Embryonic facial prominence (tissue), 1 donor: ENCODE results near the gene GPR150.

Source experiments
- DNase-seq: peaks from one replicate; pipeline ENCODE4 v3.0.0-alpha.2; 2016; ENCODE audit errors: extremely low spot score

GPR150 gene

DNA sequence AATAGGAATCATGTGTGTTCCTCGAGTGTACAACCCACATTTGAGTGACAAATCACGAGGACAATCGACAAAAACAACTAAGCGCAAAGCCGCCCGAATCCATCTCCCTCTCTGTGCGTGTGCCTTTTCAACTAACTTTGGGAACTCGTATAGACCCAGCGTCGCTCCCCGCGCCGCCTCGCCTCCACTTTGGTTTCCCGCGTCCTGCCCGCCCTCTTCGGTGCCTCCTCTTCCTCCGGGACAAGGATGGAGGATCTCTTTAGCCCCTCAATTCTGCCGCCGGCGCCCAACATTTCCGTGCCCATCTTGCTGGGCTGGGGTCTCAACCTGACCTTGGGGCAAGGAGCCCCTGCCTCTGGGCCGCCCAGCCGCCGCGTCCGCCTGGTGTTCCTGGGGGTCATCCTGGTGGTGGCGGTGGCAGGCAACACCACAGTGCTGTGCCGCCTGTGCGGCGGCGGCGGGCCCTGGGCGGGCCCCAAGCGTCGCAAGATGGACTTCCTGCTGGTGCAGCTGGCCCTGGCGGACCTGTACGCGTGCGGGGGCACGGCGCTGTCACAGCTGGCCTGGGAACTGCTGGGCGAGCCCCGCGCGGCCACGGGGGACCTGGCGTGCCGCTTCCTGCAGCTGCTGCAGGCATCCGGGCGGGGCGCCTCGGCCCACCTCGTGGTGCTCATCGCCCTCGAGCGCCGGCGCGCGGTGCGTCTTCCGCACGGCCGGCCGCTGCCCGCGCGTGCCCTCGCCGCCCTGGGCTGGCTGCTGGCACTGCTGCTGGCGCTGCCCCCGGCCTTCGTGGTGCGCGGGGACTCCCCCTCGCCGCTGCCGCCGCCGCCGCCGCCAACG lies at the start of gene GPR150:
Gene GPR150 (plus strand): TSS at position 58 of the 840 bp plus-strand sequence. CDS start 189 bp downstream, at position 247.
- DNase-seq, result no peak

DNA sequence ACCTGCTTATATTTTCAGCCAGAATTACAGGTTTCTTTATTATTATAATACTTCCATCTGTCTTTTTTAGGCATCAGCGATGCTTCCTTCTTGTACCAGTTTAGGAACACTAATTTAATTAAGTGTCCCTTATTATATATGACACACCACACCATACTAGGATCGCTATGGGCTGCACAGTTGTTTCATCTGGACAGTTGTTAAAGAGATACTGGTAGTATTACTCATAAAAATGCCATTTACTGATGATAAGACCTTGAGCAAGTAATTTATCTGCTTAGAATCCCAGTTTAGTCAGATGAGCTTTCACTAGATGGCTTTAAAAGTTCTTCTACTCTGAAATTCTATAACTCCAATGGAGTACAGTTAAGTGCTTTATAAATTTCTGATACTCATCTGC lies 47.9 kb upstream of the GPR150 start:
- DNase-seq, result no peak

DNA sequence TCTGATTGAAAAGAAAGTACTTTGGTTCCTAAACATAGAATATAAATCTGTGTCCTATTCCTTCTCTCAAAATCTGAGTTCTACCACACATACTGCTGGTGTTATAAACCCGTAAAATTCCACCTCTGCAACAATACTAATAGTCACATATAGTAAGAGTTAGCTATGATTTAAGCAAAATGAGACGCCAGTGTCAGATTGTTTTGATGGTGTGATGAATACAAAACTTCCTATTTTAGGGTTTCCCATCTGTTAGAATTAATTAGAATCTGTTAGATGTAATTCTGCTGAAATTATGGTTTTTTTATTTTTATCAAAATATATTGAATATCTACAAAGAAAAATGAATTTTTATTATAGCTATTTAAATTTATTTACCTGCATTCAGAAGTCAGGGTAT lies 38.3 kb upstream of the GPR150 start:
- no peak for DNase-seq

DNA sequence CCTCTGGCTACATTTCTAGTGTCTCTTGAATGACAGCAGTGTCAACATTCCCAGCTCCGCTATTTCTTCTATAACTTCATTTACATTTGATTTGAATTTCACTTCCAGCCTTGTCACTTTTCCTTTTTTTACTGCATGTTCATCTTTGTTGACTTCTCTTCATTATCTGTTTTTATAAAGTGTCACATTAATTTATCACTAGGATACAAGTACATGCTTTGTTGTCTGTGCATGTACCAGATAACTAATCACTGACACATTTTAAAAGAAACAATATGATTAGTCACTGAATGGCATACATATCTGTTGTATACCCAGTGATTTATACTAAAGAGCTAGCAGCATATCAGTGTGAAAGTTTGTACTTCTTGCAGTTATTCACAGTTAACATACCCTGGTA lies 35.9 kb upstream of the GPR150 start:
- DNase-seq, result no peak

DNA sequence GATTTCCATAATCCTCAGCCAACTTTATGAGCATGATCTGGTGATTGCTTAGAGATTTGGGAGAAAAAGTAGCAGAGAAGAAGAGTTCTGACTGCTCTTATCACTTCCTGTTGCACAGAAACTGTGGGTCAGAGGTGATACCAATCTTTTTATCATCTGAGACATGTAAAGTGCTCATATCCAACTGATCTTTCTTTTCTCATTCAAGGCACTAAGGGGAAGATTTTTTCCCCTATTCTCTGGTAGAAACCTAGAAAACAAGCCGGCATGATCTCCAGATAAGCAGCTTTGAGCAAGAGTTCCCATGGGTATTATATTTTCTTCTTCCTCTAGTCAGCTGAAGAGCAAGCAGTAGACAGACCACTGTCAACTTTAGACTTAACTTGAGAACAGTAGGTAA lies 29.0 kb upstream of the GPR150 start:
- DNase-seq, result no peak

DNA sequence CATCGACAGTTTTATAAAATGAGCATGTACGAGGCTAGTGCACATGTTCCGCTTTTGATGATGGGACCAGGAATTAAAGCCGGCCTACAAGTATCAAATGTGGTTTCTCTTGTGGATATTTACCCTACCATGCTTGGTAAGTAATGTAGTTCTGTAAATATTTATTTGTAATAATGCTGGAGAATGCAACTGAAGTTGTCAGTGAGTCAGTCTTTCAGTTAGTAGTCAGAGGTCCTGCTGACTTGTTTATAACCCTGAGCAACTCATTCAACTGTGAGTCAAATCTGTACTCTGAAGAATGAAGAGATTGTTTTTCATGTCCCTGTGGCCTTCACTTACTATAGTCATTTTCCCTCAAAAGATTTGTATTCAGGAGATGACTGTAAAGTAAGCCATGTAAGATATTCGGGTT lies 28.4 kb upstream of the GPR150 start:
- no peak for DNase-seq

DNA sequence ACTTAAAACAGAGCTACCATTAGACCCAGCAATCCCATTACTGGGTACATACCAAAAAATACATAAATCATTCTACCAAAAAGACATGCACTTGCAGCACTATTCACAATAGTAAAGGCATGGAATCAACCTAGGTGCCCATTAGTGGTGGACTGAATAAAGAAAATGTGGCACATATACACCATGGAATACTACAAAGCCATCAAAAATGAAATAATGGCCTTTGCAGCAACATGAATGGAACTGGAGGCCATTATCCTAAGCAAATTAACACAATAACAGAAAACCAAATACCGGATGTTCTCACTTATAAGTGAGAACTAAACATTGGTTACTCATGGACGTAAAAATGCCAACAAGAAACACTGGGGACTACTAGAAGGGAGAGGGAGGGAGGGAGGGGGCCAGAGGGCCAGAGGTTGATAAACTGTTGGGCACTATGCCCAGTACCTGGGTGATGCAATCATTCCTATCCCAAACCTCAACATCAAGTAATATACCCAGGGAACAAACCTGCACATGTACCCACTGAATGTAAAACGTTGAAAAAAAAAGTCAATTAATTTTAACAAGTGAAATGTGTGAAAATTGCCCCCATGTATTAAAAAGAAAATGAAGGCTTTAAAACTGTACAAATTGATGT lies 24.5 kb upstream of the GPR150 start:
- DNase-seq, result no peak

DNA sequence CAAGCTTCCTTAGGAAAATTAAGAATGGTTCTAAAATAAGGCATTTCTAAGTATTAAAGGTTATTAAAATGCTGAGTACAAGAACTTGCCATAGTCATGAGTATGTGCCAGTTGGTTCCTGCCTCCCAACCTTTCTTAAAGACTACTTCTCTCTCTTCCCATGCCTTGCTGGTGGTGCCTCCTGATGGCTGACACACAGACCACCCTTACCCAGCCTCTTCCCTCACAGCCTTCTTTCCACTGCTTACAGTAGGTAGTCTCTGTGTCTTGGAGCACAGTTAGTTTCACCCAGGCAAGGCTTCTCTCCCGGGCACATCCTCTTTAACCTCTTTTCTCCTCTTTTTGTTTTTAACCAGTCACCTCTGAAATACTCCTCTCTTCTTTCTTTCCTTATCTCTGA lies 20.6 kb upstream of the GPR150 start:
- no peak for DNase-seq

DNA sequence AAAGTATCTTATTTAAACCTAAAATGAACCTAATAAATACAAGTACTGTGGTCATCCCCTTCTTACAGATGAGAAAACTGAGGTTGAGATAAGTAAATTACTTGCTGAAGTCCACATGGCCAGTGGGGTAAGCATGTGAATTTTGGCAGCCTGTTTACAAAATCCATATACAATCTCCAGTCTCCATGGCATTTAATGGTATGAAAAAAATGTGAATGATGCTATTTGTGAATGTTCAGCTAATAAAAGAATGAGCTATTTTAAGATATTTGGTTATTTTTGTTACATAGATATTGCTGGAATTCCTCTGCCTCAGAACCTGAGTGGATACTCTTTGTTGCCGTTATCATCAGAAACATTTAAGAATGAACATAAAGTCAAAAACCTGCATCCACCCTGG lies 19.3 kb upstream of the GPR150 start:
- no peak for DNase-seq

DNA sequence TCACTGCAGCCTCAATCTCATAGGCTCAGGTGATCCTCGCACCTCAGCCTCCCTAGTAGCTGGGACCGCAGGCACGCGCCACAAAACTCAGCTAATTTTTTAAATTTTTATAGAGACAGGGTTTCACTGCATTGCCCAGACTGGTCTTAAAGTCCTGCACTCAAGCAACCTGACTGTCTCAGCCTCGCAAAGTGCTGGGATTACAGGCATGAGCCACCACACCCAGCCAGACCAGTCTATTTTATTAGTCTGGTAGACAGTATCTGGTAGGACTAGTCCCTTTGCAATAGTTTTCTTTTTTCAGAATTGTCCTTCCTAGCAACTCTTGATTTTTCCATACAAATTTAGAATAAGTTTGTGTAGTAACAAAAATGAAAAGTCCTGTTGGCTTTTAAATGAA lies 14.1 kb upstream of the GPR150 start:
- DNase-seq, result no peak

DNA sequence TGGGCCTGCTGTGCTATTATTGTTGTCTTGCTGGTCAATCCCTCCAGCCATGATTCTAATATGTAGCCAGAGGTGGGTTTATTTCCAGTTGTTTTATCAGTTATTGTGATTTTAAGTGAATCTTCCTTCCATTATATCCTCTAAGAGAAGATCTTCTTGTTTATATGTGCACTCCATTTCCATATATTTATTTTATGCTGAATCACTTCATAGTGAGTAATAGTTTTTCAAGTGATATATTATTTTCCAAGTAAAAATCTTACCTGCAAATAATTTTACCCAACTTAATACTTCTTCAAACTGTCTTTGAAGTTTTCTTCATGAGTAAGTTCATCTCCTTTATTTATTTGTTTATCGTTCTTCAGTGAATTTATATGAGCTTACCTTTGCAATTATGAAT lies 13.5 kb upstream of the GPR150 start:
- DNase-seq, result no peak

DNA sequence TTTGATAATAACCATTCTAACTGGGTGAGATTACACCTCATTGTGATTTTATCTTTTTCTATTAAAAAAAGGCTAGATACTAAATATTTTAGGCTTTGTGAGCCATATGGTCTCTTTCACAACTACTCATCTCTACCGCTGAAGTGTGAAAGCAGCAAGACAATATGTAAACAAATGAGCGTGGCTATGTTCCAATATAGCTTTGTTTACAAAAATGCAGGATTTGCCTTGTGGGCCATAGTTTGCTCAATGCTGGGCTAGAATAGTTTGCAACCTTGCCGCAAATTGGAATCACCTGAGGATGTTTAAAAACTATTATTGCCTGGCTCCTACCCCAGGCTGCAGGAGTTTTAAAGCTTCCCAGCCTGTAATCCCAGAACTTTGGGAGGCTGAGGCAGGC lies 10.2 kb upstream of the GPR150 start:
- no peak for DNase-seq

DNA sequence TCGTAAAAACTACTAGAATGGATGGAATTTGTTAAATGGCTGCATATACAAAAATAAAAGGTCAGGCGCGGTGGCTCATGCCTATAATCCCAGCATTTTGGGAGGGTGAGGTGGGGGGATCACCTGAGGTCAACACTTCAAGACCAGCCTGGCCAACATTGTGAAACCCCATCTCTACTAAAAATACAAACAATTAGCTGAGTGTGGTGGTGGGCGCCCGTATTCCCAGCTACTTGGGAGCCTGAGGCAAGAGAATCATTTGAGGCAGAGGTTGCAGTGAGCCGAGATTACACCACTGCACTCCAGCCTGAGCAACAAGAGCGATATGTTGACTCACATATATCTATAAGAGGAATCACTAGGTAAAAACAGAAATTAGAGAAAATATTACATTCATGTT lies 9.3 kb upstream of the GPR150 start:
- DNase-seq, result no peak

DNA sequence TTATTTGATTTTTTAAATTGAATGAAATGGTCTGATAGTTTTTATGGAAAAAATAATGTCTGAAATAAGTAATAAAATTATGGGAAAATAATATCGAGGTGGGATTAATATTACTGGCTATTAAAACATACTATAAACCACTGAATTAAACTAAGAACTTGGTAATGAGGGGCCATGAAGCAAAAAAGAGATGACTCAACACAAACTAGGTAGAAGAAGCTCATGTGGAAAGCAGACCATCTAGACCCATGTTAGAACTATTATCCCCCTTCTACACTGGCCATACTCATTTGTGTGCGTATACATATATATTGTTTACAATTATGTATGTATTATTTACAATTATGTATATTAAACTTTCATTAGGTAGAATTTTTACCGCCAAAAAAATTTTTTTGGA lies 8.5 kb upstream of the GPR150 start:
- DNase-seq, result no peak

DNA sequence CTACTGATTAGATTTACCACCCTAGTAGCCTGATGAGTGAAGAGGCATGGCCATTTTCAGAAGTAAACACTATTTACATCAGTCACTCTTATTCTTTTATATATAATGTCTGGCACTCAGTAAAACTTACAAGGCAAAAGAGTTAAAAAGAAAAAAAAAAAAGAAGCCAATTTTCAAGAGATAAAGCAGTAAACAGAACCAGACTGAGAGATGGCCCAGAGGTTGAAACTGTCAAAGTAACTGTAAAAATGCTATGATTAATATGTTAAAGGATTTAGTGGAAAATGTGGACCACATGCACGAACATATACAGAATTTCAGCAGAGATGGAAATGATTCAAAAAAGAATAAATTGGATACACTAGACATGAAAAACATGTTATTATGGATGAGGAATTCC lies 6.4 kb upstream of the GPR150 start:
- DNase-seq, result no peak

DNA sequence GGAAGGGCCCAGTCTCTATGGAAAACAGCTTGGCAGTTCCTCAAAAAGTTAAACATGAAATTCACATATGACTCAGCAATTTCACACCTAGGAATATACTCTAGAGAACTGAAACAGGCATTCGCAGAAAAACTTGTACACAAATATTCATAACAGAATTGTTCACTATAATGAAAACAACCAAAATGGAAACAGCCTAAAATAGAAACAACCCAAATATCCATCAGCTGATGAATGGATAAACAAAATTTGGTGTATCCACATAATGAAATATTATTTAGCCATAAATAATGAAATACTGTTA lies 4.8 kb upstream of the GPR150 start:
- no peak for DNase-seq

DNA sequence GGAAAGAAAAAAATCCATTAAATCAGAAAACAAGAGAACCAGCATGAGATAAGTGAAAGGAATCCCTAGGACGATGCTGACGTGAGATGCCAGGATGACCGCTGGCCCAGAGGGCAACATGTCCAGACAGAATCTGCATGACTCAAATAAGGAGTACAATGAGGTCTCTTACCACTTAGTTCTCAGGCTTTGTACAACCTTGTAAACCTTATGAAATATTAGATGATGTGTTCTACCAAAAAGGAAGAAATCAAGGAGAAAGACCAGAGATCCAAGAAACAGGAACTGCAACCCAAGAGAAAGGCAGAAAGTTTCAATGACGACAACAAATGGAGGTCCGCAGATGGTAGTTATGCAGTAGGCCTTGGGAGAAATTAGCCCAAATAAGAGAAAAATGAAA lies 2.8 kb upstream of the GPR150 start:
- no peak for DNase-seq

DNA sequence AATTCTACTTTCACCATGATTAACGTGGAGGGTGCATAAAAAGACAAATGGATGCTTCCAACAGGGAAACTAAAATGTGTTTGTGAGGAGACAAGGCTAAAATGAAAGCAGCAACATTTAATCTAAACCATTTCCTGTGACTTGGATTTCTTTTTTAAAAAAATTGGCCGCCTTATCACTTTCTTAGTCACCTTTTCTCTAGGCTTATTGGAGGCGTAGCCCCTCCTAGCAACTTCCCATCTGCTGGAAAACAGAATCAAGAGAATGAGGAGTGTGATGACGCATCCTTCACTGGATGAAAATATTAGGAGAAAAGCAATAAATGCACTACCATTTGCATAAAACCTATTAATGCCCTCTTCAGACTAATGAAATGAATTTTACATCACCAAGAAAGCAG lies 791 bp upstream of the GPR150 start:
- no peak for DNase-seq

DNA sequence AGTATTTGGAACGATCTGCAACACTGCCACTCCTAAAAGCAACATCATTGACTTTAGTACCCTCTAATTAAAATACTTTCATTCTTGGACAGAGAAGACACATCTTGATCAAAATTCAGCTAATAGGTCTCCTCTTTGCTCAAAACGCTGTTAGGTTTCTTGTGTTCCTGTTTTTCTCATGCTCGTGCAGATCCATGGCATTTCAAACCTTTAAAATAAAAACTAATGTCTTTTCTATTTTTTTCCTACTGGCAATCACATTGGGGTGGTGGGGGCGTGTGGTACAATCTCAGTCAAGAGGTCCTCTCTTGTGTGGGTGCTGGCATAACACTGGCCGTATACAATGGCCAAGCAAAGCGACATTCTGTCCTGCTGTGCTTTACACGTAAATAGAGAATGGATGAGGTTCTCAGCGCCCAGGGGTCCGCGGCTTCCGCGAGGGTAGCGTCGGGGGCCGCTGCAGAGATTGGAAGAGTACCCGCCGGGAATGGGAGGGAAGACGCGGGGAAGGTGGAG lies 315 bp upstream of the GPR150 start:
- no peak for DNase-seq

DNA sequence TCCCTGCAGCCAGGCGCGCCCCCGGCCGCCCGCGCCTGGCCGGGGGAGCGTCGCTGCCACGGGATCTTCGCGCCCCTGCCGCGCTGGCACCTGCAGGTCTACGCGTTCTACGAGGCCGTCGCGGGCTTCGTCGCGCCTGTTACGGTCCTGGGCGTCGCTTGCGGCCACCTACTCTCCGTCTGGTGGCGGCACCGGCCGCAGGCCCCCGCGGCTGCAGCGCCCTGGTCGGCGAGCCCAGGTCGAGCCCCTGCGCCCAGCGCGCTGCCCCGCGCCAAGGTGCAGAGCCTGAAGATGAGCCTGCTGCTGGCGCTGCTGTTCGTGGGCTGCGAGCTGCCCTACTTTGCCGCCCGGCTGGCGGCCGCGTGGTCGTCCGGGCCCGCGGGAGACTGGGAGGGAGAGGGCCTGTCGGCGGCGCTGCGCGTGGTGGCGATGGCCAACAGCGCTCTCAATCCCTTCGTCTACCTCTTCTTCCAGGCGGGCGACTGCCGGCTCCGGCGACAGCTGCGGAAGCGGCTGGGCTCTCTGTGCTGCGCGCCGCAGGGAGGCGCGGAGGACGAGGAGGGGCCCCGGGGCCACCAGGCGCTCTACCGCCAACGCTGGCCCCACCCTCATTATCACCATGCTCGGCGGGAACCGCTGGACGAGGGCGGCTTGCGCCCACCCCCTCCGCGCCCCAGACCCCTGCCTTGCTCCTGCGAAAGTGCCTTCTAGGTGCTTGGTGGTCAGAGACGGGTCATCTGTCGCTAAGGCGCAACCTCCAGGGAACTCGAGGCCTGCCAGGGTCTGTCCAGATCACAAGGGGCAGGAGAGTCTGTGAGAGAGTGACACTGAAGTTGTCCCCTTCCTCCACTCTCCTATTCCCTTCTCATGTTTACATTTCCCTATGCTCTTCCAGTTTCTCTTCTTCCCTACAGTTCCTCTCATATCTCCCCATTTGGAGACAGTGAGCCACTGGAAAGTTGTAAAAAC lies 1.3 kb downstream of the GPR150 start:
- DNase-seq, result no peak

DNA sequence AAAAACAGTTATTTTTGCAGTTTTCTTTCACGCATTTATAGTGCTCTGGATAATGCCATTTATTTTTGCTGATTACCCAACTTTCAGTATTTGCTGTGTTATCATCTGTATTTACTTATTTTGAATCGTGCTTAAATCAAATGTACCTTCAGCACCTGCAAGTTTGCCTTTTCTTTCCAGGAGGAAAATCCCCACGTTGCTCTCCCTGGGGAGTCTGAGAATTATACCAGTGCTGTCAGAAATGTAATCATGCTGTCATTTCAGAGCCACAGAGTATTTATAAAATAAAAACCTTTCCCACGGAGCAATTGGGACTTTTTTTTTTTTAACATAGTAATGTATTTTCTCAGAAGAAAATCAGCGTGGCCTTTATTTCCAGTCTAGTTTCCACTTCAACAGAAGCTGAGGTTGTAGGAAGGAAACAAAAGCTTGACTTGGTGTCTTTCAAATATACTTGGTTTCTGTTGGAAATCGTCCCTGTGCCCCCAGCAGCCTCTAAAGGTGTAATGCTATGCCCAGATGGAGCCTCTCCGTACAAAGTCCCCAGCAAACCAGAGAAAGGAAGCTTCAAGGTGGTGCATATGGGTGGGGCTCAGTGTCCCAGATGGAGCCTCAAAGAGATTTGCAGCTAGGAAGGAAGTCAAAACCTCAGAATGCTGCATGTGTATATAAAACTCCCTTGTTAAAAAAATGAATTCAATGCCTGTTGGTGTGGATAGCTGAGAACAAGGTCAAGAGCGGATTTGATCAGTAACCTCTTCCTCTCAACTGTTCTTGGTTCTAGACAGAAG lies 2.1 kb downstream of the GPR150 start:
- no peak for DNase-seq

DNA sequence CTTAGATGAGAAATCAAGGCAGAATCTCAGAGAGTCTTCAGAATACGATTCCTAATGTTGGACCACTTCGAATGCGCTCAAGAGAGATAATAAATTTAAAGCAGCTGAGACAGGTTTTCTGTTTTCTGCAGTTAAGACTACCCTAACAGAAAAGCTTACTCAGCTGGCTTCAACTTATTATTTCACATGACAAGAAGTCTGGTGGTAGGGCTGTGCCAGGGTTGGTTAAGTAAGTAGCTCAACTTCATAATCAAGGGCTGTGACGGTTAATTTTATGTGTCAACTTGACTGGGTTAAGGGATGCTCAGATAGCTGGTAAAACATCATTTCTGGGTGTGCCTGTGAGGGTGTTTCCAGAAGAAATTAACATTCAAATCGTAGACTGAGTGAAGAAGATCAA lies 3.8 kb downstream of the GPR150 start:
- DNase-seq, result no peak
